B cell (primary cell): Measurements from ENCODE around the gene DLG1. TPM values are rescaled to one million over a fixed set of nuclear protein-coding genes. Genes with fewer than 3 reads are reported as not detected.

Experiments used
- ATAC-seq: fragments of 200-7000 bp; cut with Tn5 transposase; one replicate; pipeline ENCODE4 v1.10.0; 2021; ENCODE audit warnings: low read depth, mild to moderate bottlenecking, moderate number of reproducible peaks, moderate library complexity
- CTCF ChIA-PET: fragments of 350-600 bp; sonication (Branson Sonifier 250); formaldehyde crosslinking; loops from one replicate; lab custom pipeline; 2021; ENCODE audit warnings: antibody characterized with exemption, inconsistent platforms; lab: Charles Lee
- POLR2A ChIA-PET: fragments of 350-600 bp; sonication (Branson Sonifier 250); formaldehyde crosslinking; loops from one replicate; lab custom pipeline; 2021; ENCODE audit warnings: antibody characterized with exemption; lab: Charles Lee
- DNase-seq: peaks from one replicate; pipeline ENCODE4 v3.0.0; 2013
- H2AFZ ChIP-seq: 2 replicates; pipeline ENCODE4 v1.6.1; 2012; ENCODE audit warnings: mild to moderate bottlenecking, low read depth, low read length; ENCODE audit not compliant: insufficient read depth, poor library complexity, severe bottlenecking
- H3K27ac ChIP-seq, 2 donors: 1 replicate in 1 of 2; 2 replicates in 1 of 2; pipeline ENCODE4 v1.5.1; 2012 to 2013; ENCODE audit warnings: low read length in 2 of 2, mild to moderate bottlenecking in 2 of 2, moderate library complexity in 1 of 2
- H3K27me3 ChIP-seq, 4 experiments: fragments of 200-600 bp in 1 of 4; sonication (generic) in 1 of 4; replicated peaks in 1 of 4; 1 replicate in 2 of 4; 2 replicates in 2 of 4; pipeline versions ENCODE4 v1.6.1 to v1.7.0; 2013 to 2016; ENCODE audit warnings: low read length in 3 of 4, mild to moderate bottlenecking in 2 of 4, mixed read lengths in 1 of 4, moderate library complexity in 1 of 4; ENCODE audit not compliant: insufficient read depth in 4 of 4, control insufficient read depth in 3 of 4; ENCODE audit errors: control extremely low read depth in 1 of 4
- H3K36me3 ChIP-seq, 2 experiments: replicated peaks in 1 of 2; 1 replicate in 1 of 2; 2 replicates in 1 of 2; pipeline versions ENCODE4 v1.6.1 to v1.7.1; 2013; ENCODE audit warnings: low read length in 1 of 2; ENCODE audit not compliant: insufficient read depth in 2 of 2, control insufficient read depth in 1 of 2; ENCODE audit errors: control extremely low read depth in 1 of 2, extremely low read depth in 1 of 2
- H3K4me1 ChIP-seq, 2 donors: fragments of 200-600 bp in 1 of 2; sonication (generic) in 1 of 2; 1 replicate in 1 of 2; 2 replicates in 1 of 2; pipeline versions ENCODE4 v1.5.1 to v1.6.1; 2013 to 2017; ENCODE audit warnings: low read length in 2 of 2; ENCODE audit not compliant: control insufficient read depth in 2 of 2, insufficient read depth in 2 of 2
- H3K4me2 ChIP-seq: replicated peaks from 2 replicates; pipeline ENCODE3; 2012; ENCODE audit warnings: mild to moderate bottlenecking, low read depth, low read length; ENCODE audit not compliant: poor library complexity, severe bottlenecking
- H3K4me3 ChIP-seq, 5 experiments: fragments of 200-600 bp in 1 of 5; sonication (generic) in 1 of 5; 1 replicate in 3 of 5; 2 replicates in 2 of 5; pipeline versions ENCODE4 v1.5.1 to v1.7.0; 2011 to 2016; ENCODE audit warnings: low read length in 4 of 5, mild to moderate bottlenecking in 4 of 5, low read depth in 2 of 5, control low read depth in 1 of 5, moderate library complexity in 1 of 5; ENCODE audit not compliant: insufficient read depth in 1 of 5; ENCODE audit errors: control extremely low read depth in 1 of 5, extremely low read depth in 1 of 5
- H3K79me2 ChIP-seq: fragments of 200-600 bp; sonication (generic); one replicate; pipeline ENCODE4 v1.6.0; 2016; ENCODE audit warnings: low read length; ENCODE audit not compliant: control insufficient read depth, insufficient read depth
- H3K9ac ChIP-seq: fragments of 200-600 bp; sonication (generic); 2 replicates; pipeline ENCODE4 v1.6.1; 2017; ENCODE audit warnings: mild to moderate bottlenecking, low read length, moderate library complexity
- H3K9me3 ChIP-seq, 3 donors: one replicate each; pipeline versions ENCODE4 v1.6.1 to v1.7.1; 2013; ENCODE audit warnings: low read length in 2 of 3; ENCODE audit not compliant: control insufficient read depth in 2 of 3, insufficient read depth in 1 of 3; ENCODE audit errors: control extremely low read depth in 1 of 3
- H4K20me1 ChIP-seq: 2 replicates; pipeline ENCODE4 v1.6.0; 2012; ENCODE audit warnings: mild to moderate bottlenecking, low read length; ENCODE audit not compliant: insufficient read depth, control insufficient read depth, poor library complexity, severe bottlenecking
- H3K27ac Mint-ChIP-seq: one replicate; pipeline ENCODE4 v1.8.0; 2021; ENCODE audit warnings: mixed read lengths
- H3K27me3 Mint-ChIP-seq: one replicate; pipeline ENCODE4 v1.8.0; 2021; ENCODE audit warnings: mixed read lengths
- H3K4me1 Mint-ChIP-seq: one replicate; pipeline ENCODE4 v1.8.0; 2021; ENCODE audit warnings: mixed read lengths
- H3K4me3 Mint-ChIP-seq: one replicate; pipeline ENCODE4 v1.8.0; 2021; ENCODE audit warnings: mixed read lengths
- H3K9me3 Mint-ChIP-seq: one replicate; pipeline ENCODE4 v1.8.0; 2022; ENCODE audit warnings: mixed read lengths; ENCODE audit not compliant: insufficient read depth
- CTCF ChIP-seq: fragments of 200-600 bp; IDR thresholded peaks from one replicate; pipeline ENCODE4 v1.8.0; 2022; ENCODE audit warnings: antibody characterized with exemption, mild to moderate bottlenecking
- EZH2 ChIP-seq: IDR thresholded peaks from 2 replicates; pipeline ENCODE4 v1.6.1; 2012; ENCODE audit warnings: borderline replicate concordance, low read depth, mild to moderate bottlenecking, moderate library complexity, low read length; ENCODE audit not compliant: insufficient read depth, poor library complexity, severe bottlenecking
- WGBS: methylation state at CpG from one replicate; pipeline ENCODE4 v1.1.5; 2013; ENCODE audit warnings: missing lambda C conversion rate; ENCODE audit not compliant: insufficient coverage; 5-methylcytosine and 5-hydroxymethylcytosine counted together
- intact Hi-C: fragments of 100-400 bp; cut with micrococcal nuclease; formaldehyde crosslinking; loops from one replicate; pipeline ENCODE4 v1.10.0; 2022
- polyA plus RNA-seq: library from polyadenylated mRNA; depleted of rRNA; stranded (reverse); fragments of >200 nt; gene quantifications from 2 replicates; pipeline ENCODE4 v1.2.3, GENCODE V29; 2012
- total RNA-seq, 2 donors: library from RNA; stranded (reverse); fragments of 120-200 nt in 1 of 2; gene quantifications; 1 replicate in 1 of 2; 2 replicates in 1 of 2; pipeline versions ENCODE4 v1.2.3 to v1.2.4, GENCODE V29; 2013 to 2022

The DLG1 gene
- total and polyA plus RNA-seq, 2 donors (not counting 1 experiment from before 2014, with no cell fraction given): 23.4 to 114 TPM

GRCh38 chr3:197320582-197320981 lies 22.2 kb upstream of the DLG1 start:
- H3K4me2 ChIP-seq: no peak overlapping the region
- no peak overlapping the region for H3K9ac ChIP-seq
- no peak for ATAC-seq
- H2AFZ ChIP-seq: no peak overlapping the region
- H3K4me1 Mint-ChIP-seq: no peaks in the 10 kb centered on the region
- intact Hi-C loops: no loop called here
- peaks cover 0 to 2% (median 0%) of the 10 kb centered on the region in 3 donors for H3K9me3 ChIP-seq
- H3K4me3 ChIP-seq: no peak overlapping the region
- H3K4me3 Mint-ChIP-seq: no peak overlapping the region
- no peaks in the 10 kb centered on the region for H4K20me1 ChIP-seq
- H3K27ac Mint-ChIP-seq: no peak overlapping the region
- H3K36me3 ChIP-seq: no peaks in the 10 kb centered on the region
- no peak overlapping the region for H3K27ac ChIP-seq
- WGBS: no CpG with 5 or more reads among the region's 1 CpG
- peaks cover 2% of the 10 kb centered on the region for H3K9me3 Mint-ChIP-seq
- DNase-seq: no peak
- peaks cover 0 to 9% (median 9%) of the 10 kb centered on the region in 4 experiments for H3K27me3 ChIP-seq
- ChIA-PET CTCF (no interaction called here), POLR2A (no interaction called here)
- H3K4me1 ChIP-seq: no peaks in the 10 kb centered on the region
- peaks cover 46% of the 10 kb centered on the region for H3K27me3 Mint-ChIP-seq
- no peaks in the 10 kb centered on the region for H3K79me2 ChIP-seq
- TF ChIP-seq CTCF (no peak), EZH2 (no peak)

- POLR2A ChIA-PET: no interaction called here
Measured at GRCh38 chr3:197317250-197317963, 19.0 kb upstream of the DLG1 start.

More at GRCh38 chr3:197317250-197317963, 19.0 kb upstream of the DLG1 start:
- H3K4me3 ChIP-seq: no peak overlapping the region
- no peaks in the 10 kb centered on the region for H3K4me1 ChIP-seq
- H3K4me3 Mint-ChIP-seq: no peak overlapping the region
- no peaks in the 10 kb centered on the region for H3K4me1 Mint-ChIP-seq
- CTCF ChIA-PET: interaction anchor here (0.6 kb wide), 1 partner anchor 127 kb away, joined by 3 read pairs; no protein-coding TSS in a partner anchor
- H3K27me3 Mint-ChIP-seq: peaks cover 57% of the 10 kb centered on the region
- H3K79me2 ChIP-seq: no peaks in the 10 kb centered on the region
- ATAC-seq (no peak), DNase-seq (no peak)
- H3K36me3 ChIP-seq: no peaks in the 10 kb centered on the region
- peaks cover 0 to 9% (median 7%) of the 10 kb centered on the region in 4 experiments for H3K27me3 ChIP-seq
- H4K20me1 ChIP-seq: no peaks in the 10 kb centered on the region
- H3K4me2 ChIP-seq: no peak overlapping the region
- H3K9me3 ChIP-seq: peaks cover 0 to 2% (median 0%) of the 10 kb centered on the region in 3 donors
- no peak for TF ChIP-seq EZH2
- TF ChIP-seq CTCF: no peak
- intact Hi-C loops: no loop called here
- H3K27ac Mint-ChIP-seq: no peak overlapping the region
- H2AFZ ChIP-seq: no peak overlapping the region
- H3K27ac ChIP-seq: no peak overlapping the region
- no CpG with 5 or more reads among the region's 9 CpGs for WGBS
- peaks cover 3% of the 10 kb centered on the region for H3K9me3 Mint-ChIP-seq
- no peak overlapping the region for H3K9ac ChIP-seq
